GM12878 (cell line): ENCODE results near the gene LOXL3.
A peak's percentile ranks its signal among the peaks of the same experiment; 100 is the strongest.

Source experiments
- EZH2 ChIP-seq: IDR thresholded peaks from 2 replicates; pipeline ENCODE4 v1.6.1; 2012; ENCODE audit warnings: low read depth, mild to moderate bottlenecking, control low read depth, inconsistent platforms, low read length, borderline replicate concordance; ENCODE audit not compliant: control insufficient read depth
- MYC ChIP-seq: IDR thresholded peaks from 2 replicates; pipeline ENCODE4 v1.6.1; 2011; ENCODE audit warnings: mild to moderate bottlenecking, low read length, moderate library complexity, inconsistent platforms; ENCODE audit not compliant: insufficient read depth, insufficient replicate concordance, insufficient read length, severe bottlenecking
- POLR2A ChIP-seq: IDR thresholded peaks from 2 replicates; pipeline ENCODE4 v1.6.1; 2011; ENCODE audit warnings: low read depth, mild to moderate bottlenecking, low read length
- POLR2AphosphoS5 ChIP-seq: IDR thresholded peaks from 2 replicates; pipeline ENCODE4 v1.6.1; 2011; ENCODE audit warnings: mild to moderate bottlenecking, low read length, inconsistent platforms
- RAD51 ChIP-seq: fragments of 450-650 bp; IDR thresholded peaks from 2 replicates; pipeline ENCODE4 v1.6.1; 2016; ENCODE audit warnings: moderate library complexity, mild to moderate bottlenecking, inconsistent platforms
- SPI1 ChIP-seq: IDR thresholded peaks from 2 replicates; pipeline ENCODE4 v1.6.1; 2011; ENCODE audit warnings: low read depth, mild to moderate bottlenecking, low read length, moderate library complexity, borderline replicate concordance; ENCODE audit not compliant: insufficient read depth
- SRF ChIP-seq, 2 experiments: IDR thresholded peaks; 2 replicates each; pipeline ENCODE4 v1.6.1; 2011; ENCODE audit warnings: low read depth in 2 of 2, low read length in 2 of 2, mild to moderate bottlenecking in 1 of 2, moderate library complexity in 1 of 2
- TAF1 ChIP-seq: IDR thresholded peaks from 2 replicates; pipeline ENCODE4 v1.6.1; 2011; ENCODE audit warnings: mild to moderate bottlenecking, low read depth, low read length, borderline replicate concordance
- TCF12 ChIP-seq: IDR thresholded peaks from 2 replicates; pipeline ENCODE4 v1.6.1; 2011; ENCODE audit warnings: low read depth, mild to moderate bottlenecking, low read length
- YY1 ChIP-seq: IDR thresholded peaks from 2 replicates; pipeline ENCODE4 v1.6.1; 2011; ENCODE audit warnings: low read depth, mild to moderate bottlenecking, low read length
- ZNF217 ChIP-seq: fragments of 450-650 bp; IDR thresholded peaks from 2 replicates; pipeline ENCODE4 v1.6.1; 2017; ENCODE audit warnings: antibody characterized with exemption, mild to moderate bottlenecking
- ZNF24 ChIP-seq: fragments of 450-650 bp; IDR thresholded peaks from 2 replicates; pipeline ENCODE4 v1.6.1; 2017; ENCODE audit warnings: antibody characterized with exemption, mild to moderate bottlenecking
- TF ChIP-seq, protein P1 (sequence below), 3 experiments: IDR thresholded peaks in 2 of 3; conservative IDR thresholded peaks in 1 of 3; 2 replicates each; pipeline ENCODE4 v1.5.1; 2011; ENCODE audit warnings: low read depth in 3 of 3, low read length in 3 of 3, mild to moderate bottlenecking in 3 of 3, control low read depth in 2 of 3, moderate library complexity in 2 of 3, inconsistent platforms in 1 of 3, mixed read lengths in 1 of 3; ENCODE audit not compliant: control insufficient read depth in 2 of 3, insufficient read depth in 1 of 3; ENCODE audit errors: extremely low read depth in 1 of 3
- TF ChIP-seq, protein P2 (sequence below): IDR thresholded peaks from 2 replicates; pipeline ENCODE4 v1.6.1; 2012; ENCODE audit warnings: low read length, inconsistent platforms

- TF ChIP-seq SRF (IDR thresholded peaks at IDR 0.05; ENCODE audit: low read depth in 2 of 2, low read length in 2 of 2) (no peak), TCF12 (no peak), ZNF217 (no peak), SPI1 (no peak), POLR2A (peak; percentile 32; the same call in 1 of the 2 replicates), YY1 (no peak), RAD51 (no peak), ZNF24 (no peak), POLR2AphosphoS5 (no peak), EZH2 (no peak), MYC (no peak), TAF1 (no peak)
- TF ChIP-seq, protein P1, sequence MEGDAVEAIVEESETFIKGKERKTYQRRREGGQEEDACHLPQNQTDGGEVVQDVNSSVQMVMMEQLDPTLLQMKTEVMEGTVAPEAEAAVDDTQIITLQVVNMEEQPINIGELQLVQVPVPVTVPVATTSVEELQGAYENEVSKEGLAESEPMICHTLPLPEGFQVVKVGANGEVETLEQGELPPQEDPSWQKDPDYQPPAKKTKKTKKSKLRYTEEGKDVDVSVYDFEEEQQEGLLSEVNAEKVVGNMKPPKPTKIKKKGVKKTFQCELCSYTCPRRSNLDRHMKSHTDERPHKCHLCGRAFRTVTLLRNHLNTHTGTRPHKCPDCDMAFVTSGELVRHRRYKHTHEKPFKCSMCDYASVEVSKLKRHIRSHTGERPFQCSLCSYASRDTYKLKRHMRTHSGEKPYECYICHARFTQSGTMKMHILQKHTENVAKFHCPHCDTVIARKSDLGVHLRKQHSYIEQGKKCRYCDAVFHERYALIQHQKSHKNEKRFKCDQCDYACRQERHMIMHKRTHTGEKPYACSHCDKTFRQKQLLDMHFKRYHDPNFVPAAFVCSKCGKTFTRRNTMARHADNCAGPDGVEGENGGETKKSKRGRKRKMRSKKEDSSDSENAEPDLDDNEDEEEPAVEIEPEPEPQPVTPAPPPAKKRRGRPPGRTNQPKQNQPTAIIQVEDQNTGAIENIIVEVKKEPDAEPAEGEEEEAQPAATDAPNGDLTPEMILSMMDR (IDR thresholded peaks at IDR 0.05 in 2 of 3, conservative IDR thresholded peaks at IDR 0.05 in 1 of 3; ENCODE audit: control insufficient read depth in 2 of 3, extremely low read depth in 1 of 3, insufficient read depth in 1 of 3, low read depth in 3 of 3, low read length in 3 of 3): no peak
- TF ChIP-seq, protein P2, sequence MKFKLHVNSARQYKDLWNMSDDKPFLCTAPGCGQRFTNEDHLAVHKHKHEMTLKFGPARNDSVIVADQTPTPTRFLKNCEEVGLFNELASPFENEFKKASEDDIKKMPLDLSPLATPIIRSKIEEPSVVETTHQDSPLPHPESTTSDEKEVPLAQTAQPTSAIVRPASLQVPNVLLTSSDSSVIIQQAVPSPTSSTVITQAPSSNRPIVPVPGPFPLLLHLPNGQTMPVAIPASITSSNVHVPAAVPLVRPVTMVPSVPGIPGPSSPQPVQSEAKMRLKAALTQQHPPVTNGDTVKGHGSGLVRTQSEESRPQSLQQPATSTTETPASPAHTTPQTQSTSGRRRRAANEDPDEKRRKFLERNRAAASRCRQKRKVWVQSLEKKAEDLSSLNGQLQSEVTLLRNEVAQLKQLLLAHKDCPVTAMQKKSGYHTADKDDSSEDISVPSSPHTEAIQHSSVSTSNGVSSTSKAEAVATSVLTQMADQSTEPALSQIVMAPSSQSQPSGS: no peak
Measured at GRCh38 chr2:74560591-74560990, 6.8 kb upstream of the LOXL3 start.
